ENCODE measurements around the gene COPB1. TPM values are rescaled to one million over a fixed set of nuclear protein-coding genes. Genes with fewer than 3 reads are reported as not detected.

COPB1 gene
- total RNA-seq, 4 donors from 2014 or later = 30.7 to 91.9 (median 60.9) TPM

DNA sequence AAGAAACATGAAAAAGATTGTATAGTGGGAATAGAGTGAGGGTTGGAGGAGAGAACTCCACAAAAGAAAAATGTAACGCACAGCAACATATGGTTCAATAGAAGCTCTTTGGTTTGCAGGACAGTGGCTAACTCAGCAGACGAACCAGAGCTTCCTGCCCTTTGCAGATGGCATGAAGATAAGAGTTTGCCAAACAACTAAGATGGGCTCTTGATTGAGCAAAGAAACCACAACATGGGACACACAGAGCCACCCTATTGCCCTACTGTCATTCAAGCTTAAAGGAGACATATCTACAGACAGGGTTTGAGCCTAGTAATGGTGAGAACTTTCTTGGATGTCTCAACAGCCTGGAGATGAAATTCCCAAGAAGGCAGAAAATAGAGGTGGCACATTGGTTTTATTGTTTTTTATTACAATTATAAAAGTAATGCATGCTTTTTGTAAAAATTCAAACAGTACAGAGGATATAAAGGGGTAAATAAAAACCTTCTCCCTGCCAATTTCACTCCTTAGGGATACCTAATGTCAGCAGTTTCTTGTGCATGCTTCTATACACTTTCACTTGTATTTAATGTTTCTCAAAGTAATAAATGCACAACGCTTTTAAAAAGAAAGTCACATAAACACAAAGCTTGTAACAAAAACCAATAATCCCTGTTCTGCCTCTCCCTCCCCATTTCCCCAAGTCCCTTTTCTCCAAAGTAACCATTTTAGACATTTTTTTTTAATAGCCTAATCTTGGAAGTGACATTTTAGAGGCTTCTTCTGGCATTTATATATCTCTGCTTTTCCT, 63.7 kb downstream of the COPB1 start:
- H3K27me3 ChIP-seq = no peaks in the 10 kb centered on the region
- 62 to 83% methylated on average over 3 of the region's 3 CpGs for WGBS, 2 donors (ENCODE audit: low coverage in 1 of 2)
- H3K9me3 ChIP-seq = no peaks in the 10 kb centered on the region
- no peaks in the 10 kb centered on the region for H3K4me1 ChIP-seq
- TF ChIP-seq POLR2AphosphoS5 (IDR thresholded peaks at IDR 0.05) = no peak
- no peak for TF ChIP-seq CTCF (IDR thresholded peaks at IDR 0.05)
- no peak for TF ChIP-seq POLR2A (IDR thresholded peaks at IDR 0.05)
- no peak for TF ChIP-seq EP300 (IDR thresholded peaks at IDR 0.05; ENCODE audit: low read depth)
- DNase-seq = no peak
- H3K36me3 ChIP-seq = no peaks in the 10 kb centered on the region
- no peak overlapping the region for H3K27ac ChIP-seq
- intact Hi-C loops (cut with DNase I; ENCODE audit: low total_unique reads) = no loop called here
- no peak overlapping the region for H3K4me3 ChIP-seq
- in situ Hi-C loops (cut with MboI; ENCODE audit: low pct_ligation_motif_present in 1 of 4, low pct_unique_long_range_greater_than_20kb in 1 of 4, low sequenced_read_pairs in 3 of 4) = no loop called here

DNA sequence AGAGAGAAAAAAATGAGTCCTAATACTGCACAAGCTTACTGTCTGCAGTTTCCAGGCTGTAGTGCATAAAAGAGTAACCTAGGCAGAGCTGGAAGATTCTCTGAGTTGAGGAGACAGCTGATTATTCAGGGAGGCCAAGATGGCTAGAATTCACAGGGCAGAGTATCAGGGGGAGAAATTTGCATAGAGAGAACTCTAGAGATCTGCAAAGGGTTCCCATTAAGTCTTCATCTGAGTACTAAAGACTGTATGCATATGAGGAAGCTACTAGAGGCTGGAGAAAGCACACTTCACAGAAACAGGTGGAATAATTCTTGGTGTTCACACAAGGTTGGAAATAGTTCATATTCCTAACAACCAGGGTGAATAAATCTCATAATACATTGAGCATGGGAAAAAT, 74.0 kb downstream of the COPB1 start:
- Histone ChIP-seq H3K36me3 (no peaks in the 10 kb centered on the region), H3K4me3 (no peak overlapping the region), H3K4me1 (peaks cover 4 to 10% (median 9%) of the 10 kb centered on the region in 4 donors), H3K27ac (no peak overlapping the region), H3K27me3 (no peaks in the 10 kb centered on the region), H3K9me3 (no peaks in the 10 kb centered on the region)
- no peak for DNase-seq
- TF ChIP-seq CTCF (IDR thresholded peaks at IDR 0.05) (no peak), EP300 (IDR thresholded peaks at IDR 0.05; ENCODE audit: low read depth) (no peak), POLR2AphosphoS5 (IDR thresholded peaks at IDR 0.05) (no peak), POLR2A (IDR thresholded peaks at IDR 0.05) (no peak)
- intact Hi-C loops (cut with DNase I; ENCODE audit: low total_unique reads) = no loop called here
- in situ Hi-C loops (cut with MboI; ENCODE audit: low pct_ligation_motif_present in 1 of 4, low pct_unique_long_range_greater_than_20kb in 1 of 4, low sequenced_read_pairs in 3 of 4) = no loop called here

GRCh38 chr11:14424096-14424495, 75.5 kb downstream of the COPB1 start:
- Histone ChIP-seq H3K4me1 (peaks cover 4 to 10% (median 9%) of the 10 kb centered on the region in 4 donors), H3K36me3 (no peaks in the 10 kb centered on the region), H3K9me3 (no peaks in the 10 kb centered on the region), H3K4me3 (no peak overlapping the region), H3K27ac (no peak overlapping the region), H3K27me3 (no peaks in the 10 kb centered on the region)
- TF ChIP-seq EP300 (IDR thresholded peaks at IDR 0.05; ENCODE audit: low read depth) (no peak), POLR2A (IDR thresholded peaks at IDR 0.05) (no peak), POLR2AphosphoS5 (IDR thresholded peaks at IDR 0.05) (no peak), CTCF (IDR thresholded peaks at IDR 0.05) (no peak)
- intact Hi-C loops (cut with DNase I; ENCODE audit: low total_unique reads) (no loop called here), in situ Hi-C loops (cut with MboI; ENCODE audit: low pct_ligation_motif_present in 1 of 4, low pct_unique_long_range_greater_than_20kb in 1 of 4, low sequenced_read_pairs in 3 of 4) (loop anchor here in 1 of 4 donors (25.0 kb wide), 1 partner anchor 137 kb away; no protein-coding TSS in a partner anchor)
- DNase-seq = no peak

- H3K27ac ChIP-seq = peak overlapping the region; percentile 8 to 52 (median 24)
Observed at GRCh38 chr11:14423633-14424032, 76.0 kb downstream of the COPB1 start.

More at GRCh38 chr11:14423633-14424032, 76.0 kb downstream of the COPB1 start:
- Histone ChIP-seq H3K4me3 (no peak overlapping the region), H3K9me3 (no peaks in the 10 kb centered on the region), H3K4me1 (peaks cover 4 to 10% (median 9%) of the 10 kb centered on the region in 4 donors), H3K27me3 (no peaks in the 10 kb centered on the region), H3K36me3 (no peaks in the 10 kb centered on the region)
- 67 to 76% methylated on average over 2 of the region's 2 CpGs for WGBS, 2 donors (ENCODE audit: low coverage in 1 of 2)
- DNase-seq = no peak
- in situ Hi-C loops (cut with MboI; ENCODE audit: low pct_ligation_motif_present in 1 of 4, low pct_unique_long_range_greater_than_20kb in 1 of 4, low sequenced_read_pairs in 3 of 4) (loop anchor here in 1 of 4 donors (25.0 kb wide), 1 partner anchor 136 kb away; no protein-coding TSS in a partner anchor), intact Hi-C loops (cut with DNase I; ENCODE audit: low total_unique reads) (no loop called here)
- TF ChIP-seq CTCF (IDR thresholded peaks at IDR 0.05) (no peak), POLR2AphosphoS5 (IDR thresholded peaks at IDR 0.05) (no peak), EP300 (IDR thresholded peaks at IDR 0.05; ENCODE audit: low read depth) (no peak), POLR2A (IDR thresholded peaks at IDR 0.05) (no peak)

Measured in transverse colon (tissue), 4 donors.